ENCODE results near the gene HACL1.
"Not testable (repeated sequence)": the region's sequence is repeated elsewhere in the genome, so short reads cannot be mapped to it uniquely, and the experiment has no call there.

The HACL1 gene

DNA sequence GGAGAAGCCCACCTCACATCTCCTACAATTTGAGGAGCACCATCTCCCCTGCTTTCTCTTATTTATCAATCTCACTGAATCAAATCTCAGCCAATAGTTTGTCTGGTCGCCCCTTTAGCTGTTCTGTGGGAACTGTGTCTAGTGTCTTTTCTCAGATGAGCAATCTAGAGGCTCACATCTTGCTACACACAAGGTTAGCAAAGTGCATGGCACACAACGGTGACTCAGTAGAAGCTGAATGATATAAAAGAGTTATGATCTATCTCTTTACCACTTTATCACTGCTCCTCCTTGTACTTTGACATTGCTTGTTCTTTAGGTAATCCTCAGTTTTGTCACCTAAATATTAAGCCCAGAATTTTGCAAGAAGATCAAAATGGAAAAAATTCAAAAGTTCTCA lies 63.0 kb downstream of the HACL1 start:
- no peaks in the 10 kb centered on the region for H3K36me3 ChIP-seq (ENCODE audit: control insufficient read depth, low read depth, low read length)
- H3K27me3 ChIP-seq (ENCODE audit: control insufficient read depth, insufficient read depth, low read length) = no peaks in the 10 kb centered on the region

GRCh38 chr3:15536856-15537255 lies 64.5 kb downstream of the HACL1 start:
- Histone ChIP-seq H3K4me1 (ENCODE audit: control insufficient read depth, low read depth, low read length) (no peaks in the 10 kb centered on the region), H3K27me3 (ENCODE audit: control insufficient read depth, insufficient read depth, low read length) (no peaks in the 10 kb centered on the region), H3K9me3 (ENCODE audit: control insufficient read depth, low read depth, low read length) (no peaks in the 10 kb centered on the region), H3K9ac (ENCODE audit: low read length) (no peak overlapping the region), H3K27ac (ENCODE audit: low read length) (no peak overlapping the region), H3K36me3 (ENCODE audit: control insufficient read depth, low read depth, low read length) (no peaks in the 10 kb centered on the region), H3K4me3 (ENCODE audit: low read length) (no peak overlapping the region)

More for the DNA sequence above, 63.0 kb downstream of the HACL1 start:
- Histone ChIP-seq H3K9me3 (ENCODE audit: control insufficient read depth, low read depth, low read length) (no peaks in the 10 kb centered on the region), H3K9ac (ENCODE audit: low read length) (no peak overlapping the region), H3K27ac (ENCODE audit: low read length) (no peak overlapping the region), H3K4me3 (ENCODE audit: low read length) (no peak overlapping the region), H3K4me1 (ENCODE audit: control insufficient read depth, low read depth, low read length) (no peaks in the 10 kb centered on the region)

DNA sequence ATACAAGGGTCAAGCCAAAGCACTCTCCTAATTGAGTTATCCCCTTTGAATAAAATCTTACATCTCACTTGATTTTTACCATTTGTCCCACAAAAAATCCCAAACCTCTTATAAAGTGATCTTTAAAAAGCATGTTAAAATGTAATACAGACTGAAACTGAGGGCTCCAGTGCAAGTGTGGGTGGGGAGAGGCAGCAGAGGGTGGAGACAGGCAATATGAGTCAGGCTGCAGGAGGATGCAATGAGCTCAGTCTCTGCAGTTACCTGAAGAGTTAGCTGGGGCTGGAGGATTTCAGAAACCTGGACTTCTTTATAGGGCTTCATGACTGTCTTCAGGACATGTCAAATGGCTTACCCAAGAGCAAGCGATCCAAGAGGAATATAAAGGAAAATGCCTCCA lies 65.6 kb downstream of the HACL1 start:
- H3K27me3 ChIP-seq (ENCODE audit: control insufficient read depth, insufficient read depth, low read length) = no peaks in the 10 kb centered on the region
- H3K27ac ChIP-seq (ENCODE audit: low read length) = no peak overlapping the region
- H3K4me1 ChIP-seq (ENCODE audit: control insufficient read depth, low read depth, low read length) = no peaks in the 10 kb centered on the region
- no peak overlapping the region for H3K4me3 ChIP-seq (ENCODE audit: low read length)
- H3K36me3 ChIP-seq (ENCODE audit: control insufficient read depth, low read depth, low read length) = no peaks in the 10 kb centered on the region
- no peaks in the 10 kb centered on the region for H3K9me3 ChIP-seq (ENCODE audit: control insufficient read depth, low read depth, low read length)
- H3K9ac ChIP-seq (ENCODE audit: low read length) = no peak overlapping the region

- H3K27me3 ChIP-seq (ENCODE audit: control insufficient read depth, insufficient read depth, low read length); H3K4me1 ChIP-seq (ENCODE audit: control insufficient read depth, low read depth, low read length); H3K4me3 ChIP-seq (ENCODE audit: low read length); H3K36me3 ChIP-seq (ENCODE audit: control insufficient read depth, low read depth, low read length); H3K27ac ChIP-seq (ENCODE audit: low read length); H3K9ac ChIP-seq (ENCODE audit: low read length); H3K9me3 ChIP-seq (ENCODE audit: control insufficient read depth, low read depth, low read length): not testable (repeated sequence)
Observed at GRCh38 chr3:15532614-15533013, 68.8 kb downstream of the HACL1 start.

DNA sequence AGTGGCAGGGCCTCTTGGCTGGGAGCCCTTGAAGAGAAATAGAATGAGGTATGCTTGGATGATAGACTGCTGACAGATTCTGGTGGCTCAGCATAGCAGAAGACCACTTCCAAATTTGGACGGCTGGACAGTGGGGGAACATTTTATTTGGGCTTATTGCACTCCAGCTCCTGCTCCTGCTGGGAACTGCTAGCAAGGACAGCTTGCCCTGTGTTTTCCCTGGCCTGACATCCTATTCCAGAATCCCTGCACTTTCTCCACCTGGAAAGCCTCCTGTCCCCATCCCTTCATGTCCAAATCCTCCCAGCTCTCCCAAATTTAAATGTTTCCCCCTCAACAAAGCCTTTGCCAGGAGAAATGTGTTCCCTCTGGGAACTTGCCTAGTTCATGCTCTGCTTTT lies 70.0 kb downstream of the HACL1 start:
- Histone ChIP-seq H3K9me3 (ENCODE audit: control insufficient read depth, low read depth, low read length) (no peaks in the 10 kb centered on the region), H3K9ac (ENCODE audit: low read length) (no peak overlapping the region), H3K27ac (ENCODE audit: low read length) (no peak overlapping the region), H3K4me1 (ENCODE audit: control insufficient read depth, low read depth, low read length) (peaks cover 4% of the 10 kb centered on the region), H3K4me3 (ENCODE audit: low read length) (no peak overlapping the region), H3K36me3 (ENCODE audit: control insufficient read depth, low read depth, low read length) (no peaks in the 10 kb centered on the region), H3K27me3 (ENCODE audit: control insufficient read depth, insufficient read depth, low read length) (no peaks in the 10 kb centered on the region)

GRCh38 chr3:15528854-15529537 lies 72.4 kb downstream of the HACL1 start:
- Histone ChIP-seq H3K4me1 (ENCODE audit: control insufficient read depth, low read depth, low read length) (peaks cover 4% of the 10 kb centered on the region), H3K9ac (ENCODE audit: low read length) (no peak overlapping the region), H3K9me3 (ENCODE audit: control insufficient read depth, low read depth, low read length) (no peaks in the 10 kb centered on the region), H3K27ac (ENCODE audit: low read length) (no peak overlapping the region), H3K4me3 (ENCODE audit: low read length) (no peak overlapping the region), H3K36me3 (ENCODE audit: control insufficient read depth, low read depth, low read length) (no peaks in the 10 kb centered on the region), H3K27me3 (ENCODE audit: control insufficient read depth, insufficient read depth, low read length) (peaks cover 20% of the 10 kb centered on the region)

DNA sequence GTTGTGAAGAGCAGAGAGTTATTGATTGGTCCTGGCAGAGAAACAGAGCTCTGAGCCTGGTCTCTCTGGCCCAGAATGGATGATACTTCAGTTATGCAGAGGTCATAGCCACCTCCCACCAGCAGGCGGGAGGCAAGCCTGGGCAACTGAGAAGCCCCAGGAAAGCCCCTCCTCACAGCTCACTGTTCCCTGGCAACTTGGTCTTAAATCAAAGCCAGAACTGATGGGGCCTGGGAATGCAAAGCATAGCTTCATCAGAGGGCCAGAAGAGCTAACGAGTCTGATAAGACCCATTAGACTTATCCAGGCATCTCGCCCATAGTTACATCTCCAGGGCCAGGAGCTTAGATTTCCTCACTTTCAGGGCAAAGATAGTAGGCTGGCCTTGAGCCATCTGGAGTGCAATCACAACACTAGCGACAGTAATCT lies 74.3 kb downstream of the HACL1 start:
- Histone ChIP-seq H3K9me3 (ENCODE audit: control insufficient read depth, low read depth, low read length) (no peaks in the 10 kb centered on the region), H3K27ac (ENCODE audit: low read length) (no peak overlapping the region), H3K9ac (ENCODE audit: low read length) (no peak overlapping the region), H3K27me3 (ENCODE audit: control insufficient read depth, insufficient read depth, low read length) (peaks cover 39% of the 10 kb centered on the region), H3K36me3 (ENCODE audit: control insufficient read depth, low read depth, low read length) (no peaks in the 10 kb centered on the region), H3K4me3 (ENCODE audit: low read length) (no peak overlapping the region), H3K4me1 (ENCODE audit: control insufficient read depth, low read depth, low read length) (peaks cover 4% of the 10 kb centered on the region)

GRCh38 chr3:15525790-15526189 lies 75.6 kb downstream of the HACL1 start:
- peaks cover 46% of the 10 kb centered on the region for H3K27me3 ChIP-seq (ENCODE audit: control insufficient read depth, insufficient read depth, low read length)
- no peak overlapping the region for H3K27ac ChIP-seq (ENCODE audit: low read length)
- peaks cover 9% of the 10 kb centered on the region for H3K4me1 ChIP-seq (ENCODE audit: control insufficient read depth, low read depth, low read length)
- H3K9ac ChIP-seq (ENCODE audit: low read length) = no peak overlapping the region
- no peak overlapping the region for H3K4me3 ChIP-seq (ENCODE audit: low read length)
- H3K36me3 ChIP-seq (ENCODE audit: control insufficient read depth, low read depth, low read length) = no peaks in the 10 kb centered on the region
- H3K9me3 ChIP-seq (ENCODE audit: control insufficient read depth, low read depth, low read length) = no peaks in the 10 kb centered on the region

DNA sequence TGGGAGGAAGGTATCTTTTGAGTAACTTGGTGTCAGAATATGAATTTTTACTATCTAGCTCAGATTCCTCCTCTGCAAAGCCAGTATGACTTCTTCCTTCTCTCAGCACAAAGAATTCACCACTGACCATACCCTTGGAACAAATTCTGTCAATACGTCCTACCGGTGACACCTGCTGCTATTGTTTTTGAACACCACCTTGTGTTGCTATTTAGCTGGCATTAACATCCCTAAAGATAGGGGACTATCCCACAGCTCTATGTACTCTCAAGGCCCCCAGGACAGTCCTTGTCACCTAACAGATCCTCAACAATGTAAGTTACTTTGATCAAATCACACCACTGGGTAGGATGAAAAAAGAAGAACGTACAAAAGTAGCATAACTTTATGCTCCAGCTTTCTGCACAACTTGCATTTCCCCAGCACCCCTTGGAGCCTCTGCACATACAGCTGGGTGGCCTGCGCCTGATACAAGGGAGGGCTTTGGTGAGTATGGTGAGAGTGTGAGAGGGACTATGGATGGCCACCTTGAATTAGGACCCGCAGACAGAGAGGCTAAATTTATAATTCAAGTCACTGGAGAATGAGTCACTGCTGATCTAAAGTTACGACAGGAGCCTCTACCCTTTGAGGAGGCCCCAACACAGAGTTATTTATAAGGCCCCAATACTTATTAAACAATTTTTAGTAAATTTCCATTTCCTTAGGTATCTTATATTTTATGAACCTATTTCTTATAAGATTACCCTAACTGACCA lies 77.5 kb downstream of the HACL1 start:
- H3K4me3 ChIP-seq (ENCODE audit: low read length) = no peak overlapping the region
- no peaks in the 10 kb centered on the region for H3K36me3 ChIP-seq (ENCODE audit: control insufficient read depth, low read depth, low read length)
- H3K9ac ChIP-seq (ENCODE audit: low read length) = no peak overlapping the region
- H3K27ac ChIP-seq (ENCODE audit: low read length) = no peak overlapping the region
- peaks cover 9% of the 10 kb centered on the region for H3K4me1 ChIP-seq (ENCODE audit: control insufficient read depth, low read depth, low read length)
- no peaks in the 10 kb centered on the region for H3K9me3 ChIP-seq (ENCODE audit: control insufficient read depth, low read depth, low read length)
- H3K27me3 ChIP-seq (ENCODE audit: control insufficient read depth, insufficient read depth, low read length) = peaks cover 56% of the 10 kb centered on the region

- H3K27me3 ChIP-seq (ENCODE audit: control insufficient read depth, insufficient read depth, low read length) = peaks cover 56% of the 10 kb centered on the region
- H3K27ac ChIP-seq (ENCODE audit: low read length) = no peak overlapping the region
- no peaks in the 10 kb centered on the region for H3K36me3 ChIP-seq (ENCODE audit: control insufficient read depth, low read depth, low read length)
- no peaks in the 10 kb centered on the region for H3K9me3 ChIP-seq (ENCODE audit: control insufficient read depth, low read depth, low read length)
- H3K4me1 ChIP-seq (ENCODE audit: control insufficient read depth, low read depth, low read length) = peaks cover 6% of the 10 kb centered on the region
- H3K4me3 ChIP-seq (ENCODE audit: low read length) = no peak overlapping the region
- no peak overlapping the region for H3K9ac ChIP-seq (ENCODE audit: low read length)
Observed at GRCh38 chr3:15522016-15522415, 79.4 kb downstream of the HACL1 start.

DNA sequence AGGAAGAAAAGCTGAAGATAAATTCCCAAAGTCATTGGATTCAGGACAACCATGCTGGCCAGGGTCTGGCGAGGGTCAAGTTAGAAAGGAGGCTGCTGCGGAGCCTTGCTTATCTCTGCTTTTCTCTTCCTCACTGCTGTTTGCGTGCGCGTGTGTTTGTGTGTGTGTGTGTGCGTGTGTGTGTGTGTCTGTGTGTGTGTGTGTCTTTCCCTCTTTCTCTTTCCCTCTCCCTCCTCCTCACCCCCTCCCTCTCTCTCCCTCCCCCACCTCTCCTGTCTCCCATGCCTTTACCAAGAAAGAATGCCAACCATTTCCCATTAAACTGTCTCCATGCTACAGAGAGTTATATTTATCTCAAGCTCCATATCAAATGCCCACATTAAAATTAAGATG lies 79.8 kb downstream of the HACL1 start, which contains the start of gene COLQ:
TSS of gene COLQ (minus strand) at position 134 of the 393 bp plus-strand sequence. CDS start at position 53, 81 bp downstream.
- Histone ChIP-seq H3K36me3 (ENCODE audit: control insufficient read depth, low read depth, low read length) (no peaks in the 10 kb centered on the region), H3K27me3 (ENCODE audit: control insufficient read depth, insufficient read depth, low read length) (peaks cover 56% of the 10 kb centered on the region), H3K9ac (ENCODE audit: low read length) (no peak within 1 kb of the TSS), H3K9me3 (ENCODE audit: control insufficient read depth, low read depth, low read length) (no peaks in the 10 kb centered on the region), H3K4me1 (ENCODE audit: control insufficient read depth, low read depth, low read length) (peaks cover 5% of the 10 kb centered on the region), H3K27ac (ENCODE audit: low read length) (no peak within 1 kb of the TSS), H3K4me3 (ENCODE audit: low read length) (no peak within 1 kb of the TSS)

Data from iPS-18a (cell line).